GM23338 (cell line): ENCODE measurements around the gene PRG2. TPM values are rescaled to one million over a fixed set of nuclear protein-coding genes. Genes with fewer than 3 reads are reported as not detected.

Source experiments
- ATAC-seq: fragments of 200-7000 bp; cut with Tn5 transposase; 3 replicates; pipeline ENCODE4 v1.9.1; 2020
- DNase-seq: peaks from one replicate; pipeline ENCODE4 v3.0.0-alpha.2; 2015; ENCODE audit warnings: low spot score
- H2AFZ ChIP-seq: fragments of 200-600 bp; sonication (generic); 2 replicates; pipeline ENCODE4 v1.8.0; 2016; ENCODE audit warnings: antibody characterized with exemption, mild to moderate bottlenecking, moderate library complexity
- H3F3A ChIP-seq: fragments of 200-600 bp; sonication (generic); replicated peaks from 2 replicates; pipeline ENCODE4 v1.8.0; 2017; ENCODE audit warnings: antibody characterized with exemption, mixed run types, low read depth
- H3K27ac ChIP-seq: fragments of 200-600 bp; sonication (generic); 2 replicates; pipeline ENCODE4 v1.6.1; 2016; ENCODE audit warnings: low read depth
- H3K27me3 ChIP-seq: fragments of 200-600 bp; sonication (generic); 2 replicates; pipeline ENCODE4 v1.8.0; 2016; ENCODE audit warnings: mild to moderate bottlenecking, mixed run types, moderate library complexity; ENCODE audit not compliant: insufficient read depth
- H3K36me3 ChIP-seq: fragments of 200-600 bp; sonication (generic); 2 replicates; pipeline ENCODE4 v1.8.0; 2016; ENCODE audit warnings: mild to moderate bottlenecking; ENCODE audit not compliant: insufficient read depth
- H3K4me1 ChIP-seq: fragments of 200-600 bp; sonication (generic); 2 replicates; pipeline ENCODE4 v1.8.0; 2016; ENCODE audit warnings: mild to moderate bottlenecking, moderate library complexity; ENCODE audit not compliant: insufficient read depth
- H3K4me2 ChIP-seq: fragments of 200-600 bp; sonication (generic); 2 replicates; pipeline ENCODE4 v1.7.1; 2017; ENCODE audit warnings: mixed run types
- H3K4me3 ChIP-seq: fragments of 200-600 bp; sonication (generic); 2 replicates; pipeline ENCODE4 v1.6.1; 2016; ENCODE audit warnings: mixed run types
- H3K79me2 ChIP-seq: fragments of 200-600 bp; sonication (generic); replicated peaks from 2 replicates; pipeline ENCODE4 v1.8.0; 2017; ENCODE audit warnings: mild to moderate bottlenecking; ENCODE audit not compliant: insufficient read depth
- H3K9me2 ChIP-seq: fragments of 200-600 bp; sonication (generic); 2 replicates; pipeline ENCODE4 v1.8.0; 2017; ENCODE audit not compliant: insufficient read depth
- H4K20me1 ChIP-seq: fragments of 200-600 bp; sonication (generic); replicated peaks from 2 replicates; pipeline ENCODE4 v1.8.0; 2017; ENCODE audit warnings: mild to moderate bottlenecking; ENCODE audit not compliant: insufficient read depth
- H3K27ac Mint-ChIP-seq: 2 replicates; pipeline ENCODE4 v1.8.0; 2020; ENCODE audit warnings: inconsistent platforms, mild to moderate bottlenecking, moderate library complexity, mixed read lengths
- H3K27me3 Mint-ChIP-seq: 3 replicates; pipeline ENCODE4 v1.8.0; 2022; ENCODE audit warnings: low read depth, mild to moderate bottlenecking, moderate library complexity, mixed read lengths, inconsistent platforms; ENCODE audit not compliant: insufficient read depth, poor library complexity
- H3K36me3 Mint-ChIP-seq: 3 replicates; pipeline ENCODE4 v1.8.0; 2021; ENCODE audit warnings: low read depth, mild to moderate bottlenecking, inconsistent platforms, moderate library complexity, mixed read lengths
- H3K4me1 Mint-ChIP-seq: 3 replicates; pipeline ENCODE4 v1.8.0; 2020; ENCODE audit warnings: mild to moderate bottlenecking, inconsistent platforms, mixed read lengths
- H3K4me3 Mint-ChIP-seq: 3 replicates; pipeline ENCODE4 v1.8.0; 2021; ENCODE audit warnings: moderate library complexity, mild to moderate bottlenecking, inconsistent platforms, mixed read lengths
- H3K9me3 Mint-ChIP-seq: 3 replicates; pipeline ENCODE4 v1.8.0; 2020; ENCODE audit warnings: moderate library complexity, mild to moderate bottlenecking, inconsistent platforms, mixed read lengths
- CREB1 ChIP-seq: fragments of 250-450 bp; sonication (Bioruptor Pico); IDR thresholded peaks from 2 replicates; pipeline ENCODE4 v1.5.0; 2020; ENCODE audit warnings: low read depth, mild to moderate bottlenecking, moderate library complexity
- EZH2 ChIP-seq: fragments of 200-600 bp; sonication (generic); IDR thresholded peaks from one replicate; pipeline ENCODE4 v1.8.0; 2017; ENCODE audit warnings: antibody characterized with exemption, mild to moderate bottlenecking, low read depth; ENCODE audit not compliant: unreplicated experiment
- EZH2phosphoT487 ChIP-seq: fragments of 200-600 bp; sonication (generic); IDR thresholded peaks from one replicate; pipeline ENCODE4 v1.8.1; 2018; ENCODE audit warnings: antibody characterized with exemption; ENCODE audit not compliant: unreplicated experiment
- JUNB ChIP-seq: IDR thresholded peaks from one replicate; pipeline ENCODE4 v1.6.1; 2016; ENCODE audit warnings: antibody characterized with exemption; ENCODE audit not compliant: unreplicated experiment
- NANOG ChIP-seq: IDR thresholded peaks from 2 replicates; pipeline ENCODE4 v1.6.1; 2016; ENCODE audit warnings: antibody characterized with exemption, borderline replicate concordance
- POLR2AphosphoS5 ChIP-seq: IDR thresholded peaks from 2 replicates; pipeline ENCODE4 v1.6.1; 2016; ENCODE audit warnings: antibody characterized with exemption, low read depth
- STAT1 ChIP-seq: IDR thresholded peaks from one replicate; pipeline ENCODE4 v1.6.1; 2016; ENCODE audit warnings: antibody characterized with exemption; ENCODE audit not compliant: unreplicated experiment
- ZNF114 ChIP-seq: fragments of 250-450 bp; sonication (Bioruptor Pico); IDR thresholded peaks from 2 replicates; pipeline ENCODE4 v1.5.0; 2020; ENCODE audit warnings: mild to moderate bottlenecking, moderate library complexity
- ZNF331 ChIP-seq: fragments of 250-450 bp; sonication (Bioruptor Pico); IDR thresholded peaks from 2 replicates; pipeline ENCODE4 v1.5.0; 2020; ENCODE audit warnings: low read depth, mild to moderate bottlenecking, moderate library complexity
- polyA plus RNA-seq: library from polyadenylated mRNA; unstranded; fragments of >200 nt; fragmentation: Nextera tagmentation; extraction: Ambion mirVana; gene quantifications from 2 replicates; pipeline ENCODE4 v1.2.1, GENCODE V29; 2016
- total RNA-seq: library from RNA; depleted of rRNA; stranded (reverse); fragments of >200 nt; shearing (Covaris generic); gene quantifications from 2 replicates; pipeline ENCODE4 v1.2.3, GENCODE V29; 2014
- TF ChIP-seq, protein P1 (sequence below), 2 experiments: fragments of 200-600 bp in 1 of 2; sonication (generic) in 1 of 2; conservative IDR thresholded peaks; 2 replicates each; pipeline versions ENCODE4 v1.5.1 to v1.6.1; 2016 to 2017; ENCODE audit warnings: antibody characterized with exemption in 2 of 2, low read depth in 2 of 2, mild to moderate bottlenecking in 2 of 2, moderate library complexity in 1 of 2
- TF ChIP-seq, protein P2 (sequence below): fragments of 250-450 bp; sonication (Bioruptor Pico); IDR thresholded peaks from 2 replicates; pipeline ENCODE4 v1.5.0; 2020; ENCODE audit warnings: mild to moderate bottlenecking, moderate library complexity
- TF ChIP-seq, protein P3 (sequence below): IDR thresholded peaks from 2 replicates; pipeline ENCODE4 v1.6.1; 2016; ENCODE audit warnings: antibody characterized with exemption
- TF ChIP-seq, protein P4 (sequence below): IDR thresholded peaks from one replicate; pipeline ENCODE4 v1.6.1; 2018; ENCODE audit warnings: antibody characterized with exemption; ENCODE audit not compliant: unreplicated experiment

The PRG2 gene
- total and polyA plus RNA-seq, 2 experiments from 2014 or later, result not detected

GRCh38 chr11:57377107-57377506 is 13.3 kb downstream of the PRG2 start:
- no peak for DNase-seq
- no peak overlapping the region for H3K4me3 Mint-ChIP-seq
- no peak for ATAC-seq

More at GRCh38 chr11:57377107-57377506, 13.3 kb downstream of the PRG2 start:
- H3K4me1 ChIP-seq, result no peaks in the 10 kb centered on the region
- peaks cover 2% of the 10 kb centered on the region; the same call in 2 of the 3 replicates for H3K4me1 Mint-ChIP-seq
- H3K27me3 ChIP-seq, result no peaks in the 10 kb centered on the region
- peaks cover 3% of the 10 kb centered on the region; the same call in 1 of the 3 replicates for H3K9me3 Mint-ChIP-seq
- TF ChIP-seq ZNF114 (CRISPR knock-in tag), result no peak
- TF ChIP-seq POLR2AphosphoS5, result no peak
- TF ChIP-seq, protein P1, sequence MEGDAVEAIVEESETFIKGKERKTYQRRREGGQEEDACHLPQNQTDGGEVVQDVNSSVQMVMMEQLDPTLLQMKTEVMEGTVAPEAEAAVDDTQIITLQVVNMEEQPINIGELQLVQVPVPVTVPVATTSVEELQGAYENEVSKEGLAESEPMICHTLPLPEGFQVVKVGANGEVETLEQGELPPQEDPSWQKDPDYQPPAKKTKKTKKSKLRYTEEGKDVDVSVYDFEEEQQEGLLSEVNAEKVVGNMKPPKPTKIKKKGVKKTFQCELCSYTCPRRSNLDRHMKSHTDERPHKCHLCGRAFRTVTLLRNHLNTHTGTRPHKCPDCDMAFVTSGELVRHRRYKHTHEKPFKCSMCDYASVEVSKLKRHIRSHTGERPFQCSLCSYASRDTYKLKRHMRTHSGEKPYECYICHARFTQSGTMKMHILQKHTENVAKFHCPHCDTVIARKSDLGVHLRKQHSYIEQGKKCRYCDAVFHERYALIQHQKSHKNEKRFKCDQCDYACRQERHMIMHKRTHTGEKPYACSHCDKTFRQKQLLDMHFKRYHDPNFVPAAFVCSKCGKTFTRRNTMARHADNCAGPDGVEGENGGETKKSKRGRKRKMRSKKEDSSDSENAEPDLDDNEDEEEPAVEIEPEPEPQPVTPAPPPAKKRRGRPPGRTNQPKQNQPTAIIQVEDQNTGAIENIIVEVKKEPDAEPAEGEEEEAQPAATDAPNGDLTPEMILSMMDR (conservative IDR thresholded peaks at IDR 0.05; ENCODE audit: low read depth in 2 of 2), result no peak
- TF ChIP-seq EZH2, result no peak
- TF ChIP-seq, protein P2, sequence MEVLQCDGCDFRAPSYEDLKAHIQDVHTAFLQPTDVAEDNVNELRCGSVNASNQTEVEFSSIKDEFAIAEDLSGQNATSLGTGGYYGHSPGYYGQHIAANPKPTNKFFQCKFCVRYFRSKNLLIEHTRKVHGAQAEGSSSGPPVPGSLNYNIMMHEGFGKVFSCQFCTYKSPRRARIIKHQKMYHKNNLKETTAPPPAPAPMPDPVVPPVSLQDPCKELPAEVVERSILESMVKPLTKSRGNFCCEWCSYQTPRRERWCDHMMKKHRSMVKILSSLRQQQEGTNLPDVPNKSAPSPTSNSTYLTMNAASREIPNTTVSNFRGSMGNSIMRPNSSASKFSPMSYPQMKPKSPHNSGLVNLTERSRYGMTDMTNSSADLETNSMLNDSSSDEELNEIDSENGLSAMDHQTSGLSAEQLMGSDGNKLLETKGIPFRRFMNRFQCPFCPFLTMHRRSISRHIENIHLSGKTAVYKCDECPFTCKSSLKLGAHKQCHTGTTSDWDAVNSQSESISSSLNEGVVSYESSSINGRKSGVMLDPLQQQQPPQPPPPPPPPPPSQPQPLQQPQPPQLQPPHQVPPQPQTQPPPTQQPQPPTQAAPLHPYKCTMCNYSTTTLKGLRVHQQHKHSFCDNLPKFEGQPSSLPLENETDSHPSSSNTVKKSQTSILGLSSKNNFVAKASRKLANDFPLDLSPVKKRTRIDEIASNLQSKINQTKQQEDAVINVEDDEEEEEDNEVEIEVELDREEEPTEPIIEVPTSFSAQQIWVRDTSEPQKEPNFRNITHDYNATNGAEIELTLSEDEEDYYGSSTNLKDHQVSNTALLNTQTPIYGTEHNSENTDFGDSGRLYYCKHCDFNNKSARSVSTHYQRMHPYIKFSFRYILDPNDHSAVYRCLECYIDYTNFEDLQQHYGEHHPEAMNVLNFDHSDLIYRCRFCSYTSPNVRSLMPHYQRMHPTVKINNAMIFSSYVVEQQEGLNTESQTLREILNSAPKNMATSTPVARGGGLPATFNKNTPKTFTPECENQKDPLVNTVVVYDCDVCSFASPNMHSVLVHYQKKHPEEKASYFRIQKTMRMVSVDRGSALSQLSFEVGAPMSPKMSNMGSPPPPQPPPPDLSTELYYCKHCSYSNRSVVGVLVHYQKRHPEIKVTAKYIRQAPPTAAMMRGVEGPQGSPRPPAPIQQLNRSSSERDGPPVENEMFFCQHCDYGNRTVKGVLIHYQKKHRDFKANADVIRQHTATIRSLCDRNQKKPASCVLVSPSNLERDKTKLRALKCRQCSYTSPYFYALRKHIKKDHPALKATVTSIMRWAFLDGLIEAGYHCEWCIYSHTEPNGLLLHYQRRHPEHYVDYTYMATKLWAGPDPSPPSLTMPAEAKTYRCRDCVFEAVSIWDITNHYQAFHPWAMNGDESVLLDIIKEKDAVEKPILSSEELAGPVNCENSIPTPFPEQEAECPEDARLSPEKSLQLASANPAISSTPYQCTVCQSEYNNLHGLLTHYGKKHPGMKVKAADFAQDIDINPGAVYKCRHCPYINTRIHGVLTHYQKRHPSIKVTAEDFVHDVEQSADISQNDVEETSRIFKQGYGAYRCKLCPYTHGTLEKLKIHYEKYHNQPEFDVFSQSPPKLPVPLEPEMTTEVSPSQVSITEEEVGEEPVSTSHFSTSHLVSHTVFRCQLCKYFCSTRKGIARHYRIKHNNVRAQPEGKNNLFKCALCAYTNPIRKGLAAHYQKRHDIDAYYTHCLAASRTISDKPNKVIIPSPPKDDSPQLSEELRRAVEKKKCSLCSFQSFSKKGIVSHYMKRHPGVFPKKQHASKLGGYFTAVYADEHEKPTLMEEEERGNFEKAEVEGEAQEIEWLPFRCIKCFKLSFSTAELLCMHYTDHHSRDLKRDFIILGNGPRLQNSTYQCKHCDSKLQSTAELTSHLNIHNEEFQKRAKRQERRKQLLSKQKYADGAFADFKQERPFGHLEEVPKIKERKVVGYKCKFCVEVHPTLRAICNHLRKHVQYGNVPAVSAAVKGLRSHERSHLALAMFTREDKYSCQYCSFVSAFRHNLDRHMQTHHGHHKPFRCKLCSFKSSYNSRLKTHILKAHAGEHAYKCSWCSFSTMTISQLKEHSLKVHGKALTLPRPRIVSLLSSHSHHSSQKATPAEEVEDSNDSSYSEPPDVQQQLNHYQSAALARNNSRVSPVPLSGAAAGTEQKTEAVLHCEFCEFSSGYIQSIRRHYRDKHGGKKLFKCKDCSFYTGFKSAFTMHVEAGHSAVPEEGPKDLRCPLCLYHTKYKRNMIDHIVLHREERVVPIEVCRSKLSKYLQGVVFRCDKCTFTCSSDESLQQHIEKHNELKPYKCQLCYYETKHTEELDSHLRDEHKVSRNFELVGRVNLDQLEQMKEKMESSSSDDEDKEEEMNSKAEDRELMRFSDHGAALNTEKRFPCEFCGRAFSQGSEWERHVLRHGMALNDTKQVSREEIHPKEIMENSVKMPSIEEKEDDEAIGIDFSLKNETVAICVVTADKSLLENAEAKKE (CRISPR knock-in tag), result no peak
- TF ChIP-seq JUNB, result no peak
- TF ChIP-seq, protein P3, sequence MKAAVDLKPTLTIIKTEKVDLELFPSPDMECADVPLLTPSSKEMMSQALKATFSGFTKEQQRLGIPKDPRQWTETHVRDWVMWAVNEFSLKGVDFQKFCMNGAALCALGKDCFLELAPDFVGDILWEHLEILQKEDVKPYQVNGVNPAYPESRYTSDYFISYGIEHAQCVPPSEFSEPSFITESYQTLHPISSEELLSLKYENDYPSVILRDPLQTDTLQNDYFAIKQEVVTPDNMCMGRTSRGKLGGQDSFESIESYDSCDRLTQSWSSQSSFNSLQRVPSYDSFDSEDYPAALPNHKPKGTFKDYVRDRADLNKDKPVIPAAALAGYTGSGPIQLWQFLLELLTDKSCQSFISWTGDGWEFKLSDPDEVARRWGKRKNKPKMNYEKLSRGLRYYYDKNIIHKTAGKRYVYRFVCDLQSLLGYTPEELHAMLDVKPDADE, result no peak
- TF ChIP-seq CREB1, result no peak
- TF ChIP-seq, protein P4, sequence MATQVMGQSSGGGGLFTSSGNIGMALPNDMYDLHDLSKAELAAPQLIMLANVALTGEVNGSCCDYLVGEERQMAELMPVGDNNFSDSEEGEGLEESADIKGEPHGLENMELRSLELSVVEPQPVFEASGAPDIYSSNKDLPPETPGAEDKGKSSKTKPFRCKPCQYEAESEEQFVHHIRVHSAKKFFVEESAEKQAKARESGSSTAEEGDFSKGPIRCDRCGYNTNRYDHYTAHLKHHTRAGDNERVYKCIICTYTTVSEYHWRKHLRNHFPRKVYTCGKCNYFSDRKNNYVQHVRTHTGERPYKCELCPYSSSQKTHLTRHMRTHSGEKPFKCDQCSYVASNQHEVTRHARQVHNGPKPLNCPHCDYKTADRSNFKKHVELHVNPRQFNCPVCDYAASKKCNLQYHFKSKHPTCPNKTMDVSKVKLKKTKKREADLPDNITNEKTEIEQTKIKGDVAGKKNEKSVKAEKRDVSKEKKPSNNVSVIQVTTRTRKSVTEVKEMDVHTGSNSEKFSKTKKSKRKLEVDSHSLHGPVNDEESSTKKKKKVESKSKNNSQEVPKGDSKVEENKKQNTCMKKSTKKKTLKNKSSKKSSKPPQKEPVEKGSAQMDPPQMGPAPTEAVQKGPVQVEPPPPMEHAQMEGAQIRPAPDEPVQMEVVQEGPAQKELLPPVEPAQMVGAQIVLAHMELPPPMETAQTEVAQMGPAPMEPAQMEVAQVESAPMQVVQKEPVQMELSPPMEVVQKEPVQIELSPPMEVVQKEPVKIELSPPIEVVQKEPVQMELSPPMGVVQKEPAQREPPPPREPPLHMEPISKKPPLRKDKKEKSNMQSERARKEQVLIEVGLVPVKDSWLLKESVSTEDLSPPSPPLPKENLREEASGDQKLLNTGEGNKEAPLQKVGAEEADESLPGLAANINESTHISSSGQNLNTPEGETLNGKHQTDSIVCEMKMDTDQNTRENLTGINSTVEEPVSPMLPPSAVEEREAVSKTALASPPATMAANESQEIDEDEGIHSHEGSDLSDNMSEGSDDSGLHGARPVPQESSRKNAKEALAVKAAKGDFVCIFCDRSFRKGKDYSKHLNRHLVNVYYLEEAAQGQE, result no peak
- no peak for TF ChIP-seq EZH2phosphoT487
- no peak for TF ChIP-seq NANOG
- no peak for TF ChIP-seq ZNF331 (CRISPR knock-in tag)
- no peak for TF ChIP-seq STAT1
- no peak overlapping the region for H3K27ac ChIP-seq
- no peak overlapping the region for H2AFZ ChIP-seq
- no peak overlapping the region; the same call in 1 of the 2 replicates for H3K4me2 ChIP-seq
- H3F3A ChIP-seq, result no peaks in the 10 kb centered on the region
- H4K20me1 ChIP-seq, result no peaks in the 10 kb centered on the region
- no peaks in the 10 kb centered on the region for H3K9me2 ChIP-seq
- H3K36me3 ChIP-seq, result no peaks in the 10 kb centered on the region
- no peaks in the 10 kb centered on the region for H3K79me2 ChIP-seq
- no peak overlapping the region for H3K4me3 ChIP-seq
- H3K27me3 Mint-ChIP-seq, result peaks cover 8% of the 10 kb centered on the region
- H3K27ac Mint-ChIP-seq, result no peak overlapping the region
- no peaks in the 10 kb centered on the region for H3K36me3 Mint-ChIP-seq
